Prostate gland (tissue), 2 donors: ENCODE data around the gene PNPLA7.

Source experiments
- CTCF ChIP-seq, 4 experiments: fragments of 200-600 bp in 2 of 4; fragments of 450-650 bp in 2 of 4; sonication (generic) in 2 of 4; IDR thresholded peaks; 1 replicate in 3 of 4; 2 replicates in 1 of 4; pipeline ENCODE4 v1.5.1; 2016 to 2019; ENCODE audit warnings: antibody characterized with exemption in 4 of 4, mild to moderate bottlenecking in 2 of 4, moderate library complexity in 2 of 4
- POLR2A ChIP-seq: fragments of 450-650 bp; IDR thresholded peaks from one replicate; pipeline ENCODE4 v1.6.1; 2016; ENCODE audit warnings: antibody characterized with exemption, mild to moderate bottlenecking

- TF ChIP-seq CTCF (IDR thresholded peaks at IDR 0.05) (no peak), POLR2A (no peak)
Measured at GRCh38 chr9:137428311-137428630, 121.9 kb downstream of the PNPLA7 start.
